VCaP (cell line): ENCODE measurements around the gene MED15.
"Not testable (repeated sequence)": the region's sequence is repeated elsewhere in the genome, so short reads cannot be mapped to it uniquely, and the experiment has no call there.

Experiments used
- H3K27ac ChIP-seq: fragments of 450-650 bp; 2 replicates; pipeline ENCODE4 v1.5.1; 2017
- TF ChIP-seq, protein P1 (sequence below): fragments of 450-650 bp; conservative IDR thresholded peaks from 2 replicates; pipeline ENCODE4 v1.5.1; 2017; ENCODE audit warnings: mild to moderate bottlenecking, moderate library complexity

MED15 gene

DNA sequence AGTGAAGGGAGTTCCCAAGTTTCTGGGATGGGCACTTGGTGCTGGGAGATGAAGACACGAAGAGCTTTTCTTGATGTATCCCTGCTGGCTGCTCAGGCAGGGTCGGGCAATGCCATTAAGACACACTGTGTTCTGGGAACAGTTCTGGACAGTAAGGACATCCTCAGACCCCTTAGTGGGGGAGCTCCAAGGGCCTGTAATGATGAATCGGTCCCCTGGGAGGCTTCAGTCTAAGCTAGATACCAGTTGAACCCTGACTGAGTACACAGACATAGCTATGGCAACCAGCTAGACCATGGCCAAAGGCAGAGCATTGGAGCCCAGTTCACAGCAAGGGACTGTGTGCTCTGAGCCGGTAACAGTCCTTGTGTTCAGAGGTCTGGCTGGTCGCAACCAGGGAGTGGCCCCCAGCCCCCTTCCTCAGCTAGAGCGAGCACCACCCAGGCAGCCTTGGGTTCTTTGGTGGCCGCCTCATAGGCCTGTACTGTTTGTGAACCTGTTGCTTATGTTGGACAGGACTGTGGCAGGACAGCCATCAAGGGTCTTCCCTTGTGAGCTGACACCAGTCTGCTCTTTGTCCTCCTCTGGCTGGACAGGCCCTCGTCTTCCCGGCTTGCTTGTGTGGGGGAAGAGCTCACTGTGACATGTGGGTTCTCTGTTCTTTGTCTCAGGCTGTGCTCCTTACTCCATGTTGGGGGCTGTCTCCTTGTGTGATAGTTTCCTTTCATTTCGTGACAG, 25.0 kb downstream of the MED15 start:
- TF ChIP-seq, protein P1, sequence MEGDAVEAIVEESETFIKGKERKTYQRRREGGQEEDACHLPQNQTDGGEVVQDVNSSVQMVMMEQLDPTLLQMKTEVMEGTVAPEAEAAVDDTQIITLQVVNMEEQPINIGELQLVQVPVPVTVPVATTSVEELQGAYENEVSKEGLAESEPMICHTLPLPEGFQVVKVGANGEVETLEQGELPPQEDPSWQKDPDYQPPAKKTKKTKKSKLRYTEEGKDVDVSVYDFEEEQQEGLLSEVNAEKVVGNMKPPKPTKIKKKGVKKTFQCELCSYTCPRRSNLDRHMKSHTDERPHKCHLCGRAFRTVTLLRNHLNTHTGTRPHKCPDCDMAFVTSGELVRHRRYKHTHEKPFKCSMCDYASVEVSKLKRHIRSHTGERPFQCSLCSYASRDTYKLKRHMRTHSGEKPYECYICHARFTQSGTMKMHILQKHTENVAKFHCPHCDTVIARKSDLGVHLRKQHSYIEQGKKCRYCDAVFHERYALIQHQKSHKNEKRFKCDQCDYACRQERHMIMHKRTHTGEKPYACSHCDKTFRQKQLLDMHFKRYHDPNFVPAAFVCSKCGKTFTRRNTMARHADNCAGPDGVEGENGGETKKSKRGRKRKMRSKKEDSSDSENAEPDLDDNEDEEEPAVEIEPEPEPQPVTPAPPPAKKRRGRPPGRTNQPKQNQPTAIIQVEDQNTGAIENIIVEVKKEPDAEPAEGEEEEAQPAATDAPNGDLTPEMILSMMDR: no peak
- H3K27ac ChIP-seq: no peak overlapping the region

DNA sequence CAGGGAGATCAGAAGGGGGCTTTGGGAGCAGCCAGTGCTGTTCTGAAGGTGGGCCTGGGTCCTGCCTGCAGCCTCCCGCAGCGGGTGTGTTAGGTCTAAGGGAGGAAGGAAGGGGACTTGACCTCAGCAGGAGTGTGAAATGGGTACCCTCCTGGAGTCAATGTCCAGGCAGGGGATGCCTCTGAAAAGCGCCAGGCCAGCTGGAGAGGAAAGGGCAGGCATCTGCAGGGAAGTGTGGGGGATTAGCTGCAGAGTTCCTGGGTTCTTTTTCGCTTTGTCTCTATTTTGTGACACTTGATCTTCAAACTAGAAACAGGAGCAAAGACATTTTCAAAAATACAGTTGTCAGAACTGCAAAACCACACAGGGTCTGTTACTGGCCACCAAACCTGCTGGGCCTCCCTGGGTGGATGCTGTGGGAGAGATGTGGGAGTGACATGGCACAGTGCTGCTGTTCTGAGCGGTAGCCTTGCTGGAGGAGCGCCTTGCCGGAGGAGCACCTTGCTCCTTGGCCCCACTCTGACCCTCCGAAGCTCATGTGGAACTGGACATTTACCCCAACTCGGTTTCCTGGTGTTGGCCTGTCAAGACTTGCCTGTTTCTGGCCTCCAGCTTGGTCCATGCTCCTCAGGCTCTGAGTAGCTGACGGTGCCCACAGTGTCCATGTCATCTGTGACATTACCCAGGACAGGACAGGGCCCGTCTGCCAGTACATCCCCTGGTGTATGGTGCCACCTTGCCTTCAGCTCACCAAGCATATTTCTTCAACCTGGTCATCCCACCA, 25.9 kb downstream of the MED15 start:
- H3K27ac ChIP-seq: no peak overlapping the region
- TF ChIP-seq, protein P1: no peak

DNA sequence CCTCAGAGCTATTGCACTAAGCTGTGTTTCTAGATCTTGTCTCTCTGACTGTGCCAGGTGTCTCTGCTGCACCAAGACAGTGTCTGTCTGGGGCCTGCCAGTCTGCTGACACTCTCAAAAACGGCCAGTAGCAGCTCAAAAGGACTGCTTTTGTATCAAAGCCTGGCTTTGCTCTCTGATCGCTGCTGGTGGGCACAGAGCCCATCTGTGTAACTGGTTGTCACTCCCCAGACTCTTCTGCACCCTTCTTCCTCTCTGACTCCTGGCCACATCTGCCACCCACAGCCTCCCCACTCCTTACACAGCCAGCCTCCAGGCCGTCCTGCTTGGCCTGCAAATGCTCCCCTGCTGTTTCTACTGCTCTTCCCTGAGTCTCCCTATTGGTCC, 26.5 kb downstream of the MED15 start:
- TF ChIP-seq, protein P1: no peak
- H3K27ac ChIP-seq: no peak overlapping the region

DNA sequence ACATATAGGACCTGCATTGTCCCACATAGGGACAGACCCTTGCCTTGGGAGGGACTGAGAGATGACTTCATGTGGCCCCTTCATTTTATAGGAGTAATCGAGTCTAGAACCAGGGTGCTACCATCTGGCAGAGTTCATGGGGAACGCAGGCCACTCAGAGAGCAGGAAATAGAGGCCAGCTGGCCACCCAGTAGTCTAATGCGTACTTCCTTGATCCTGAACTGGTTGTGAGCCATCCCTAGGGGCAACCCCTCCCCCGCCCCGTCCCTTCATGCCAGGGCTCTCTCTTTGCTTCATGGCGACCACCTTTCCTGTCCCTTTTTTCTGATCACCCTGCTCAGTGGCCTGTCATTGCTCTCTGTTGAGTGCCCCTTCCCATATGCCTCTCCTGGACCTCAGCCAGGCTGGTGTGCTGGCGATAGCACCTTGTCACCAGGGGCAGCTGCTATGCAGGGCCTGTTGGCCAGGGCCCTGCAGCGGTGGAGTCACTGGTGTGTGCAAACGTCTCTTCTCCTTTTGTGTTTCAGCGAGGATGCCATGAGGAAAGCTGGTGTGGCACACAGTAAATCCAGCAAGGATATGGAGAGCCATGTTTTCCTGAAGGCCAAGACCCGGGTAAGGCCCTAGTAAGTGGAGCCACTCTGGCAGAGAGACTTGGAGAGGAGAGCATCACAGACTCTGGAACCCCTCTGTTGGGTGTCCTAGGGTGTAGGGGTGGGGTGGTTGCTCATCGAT, 29.3 kb downstream of the MED15 start:
- TF ChIP-seq, protein P1: no peak
- no peak overlapping the region for H3K27ac ChIP-seq

DNA sequence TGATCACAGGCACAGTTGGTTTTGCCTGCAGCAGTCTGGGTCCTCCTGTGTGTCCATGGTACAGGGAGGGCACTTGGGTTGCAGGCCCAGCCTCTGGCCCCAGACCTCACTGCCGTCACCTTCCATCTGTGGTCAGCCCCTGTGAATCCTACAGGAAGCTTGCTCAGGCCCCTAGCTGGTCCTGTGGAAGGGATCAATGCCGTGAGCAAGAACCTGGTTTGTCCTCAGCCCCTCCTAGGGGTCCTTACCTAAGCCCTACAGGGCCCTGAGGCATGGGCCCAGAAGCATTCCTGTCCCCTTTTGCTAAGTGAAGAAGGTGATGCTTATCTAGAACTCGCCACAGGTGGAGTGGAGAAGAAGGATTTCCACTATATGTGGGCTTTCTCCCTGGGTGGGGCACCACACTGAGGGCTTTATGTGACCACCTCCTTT, 29.9 kb downstream of the MED15 start:
- H3K27ac ChIP-seq: no peak overlapping the region
- TF ChIP-seq, protein P1: no peak

DNA sequence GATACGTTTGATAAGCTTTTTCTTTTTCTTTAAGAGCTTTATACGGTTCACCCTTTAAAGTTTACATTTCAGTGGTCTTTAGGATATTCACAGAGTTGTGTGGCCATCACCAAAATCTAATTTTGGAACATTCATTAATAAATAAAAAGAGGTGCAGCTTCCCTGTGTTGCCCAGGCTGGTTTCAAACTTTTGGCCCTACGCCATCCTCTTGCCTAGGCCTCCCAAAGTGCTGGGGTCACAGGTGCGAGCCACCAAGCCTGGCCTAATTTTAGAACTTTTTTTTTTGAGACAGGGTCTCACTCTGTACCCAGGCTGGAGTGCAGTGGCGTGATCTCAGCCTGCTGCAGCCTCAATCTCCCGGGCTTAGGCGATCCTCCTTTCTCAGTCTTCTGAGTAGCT, 30.6 kb downstream of the MED15 start:
- no peak overlapping the region for H3K27ac ChIP-seq
- TF ChIP-seq, protein P1: no peak

DNA sequence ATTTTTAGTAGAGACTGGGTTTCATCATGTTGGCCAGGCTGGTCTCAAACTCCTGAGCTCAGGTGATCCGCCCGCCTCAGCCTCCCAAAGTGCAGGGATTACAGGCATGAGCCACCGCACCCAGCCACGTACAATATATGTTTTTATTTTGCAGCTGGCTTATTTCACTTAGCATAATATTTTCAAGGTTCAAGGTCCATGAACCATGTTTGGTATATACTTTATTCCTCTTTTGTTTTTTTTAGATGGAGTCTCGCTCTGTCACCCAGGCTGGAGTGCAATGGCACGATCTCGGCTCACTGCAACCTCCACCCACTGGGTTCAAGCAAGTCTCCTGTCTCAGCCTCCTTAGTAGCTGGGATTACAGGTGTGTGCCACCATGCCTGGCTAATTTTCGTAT, 31.5 kb downstream of the MED15 start:
- H3K27ac ChIP-seq: not testable (repeated sequence)
